GDM1 (cell line): ENCODE measurements around the gene TAF4.

Source experiments
- DNase-seq: peaks from one replicate; lab custom pipeline; 2025; lab: John Stamatoyannopoulos, UW

The TAF4 gene

DNA sequence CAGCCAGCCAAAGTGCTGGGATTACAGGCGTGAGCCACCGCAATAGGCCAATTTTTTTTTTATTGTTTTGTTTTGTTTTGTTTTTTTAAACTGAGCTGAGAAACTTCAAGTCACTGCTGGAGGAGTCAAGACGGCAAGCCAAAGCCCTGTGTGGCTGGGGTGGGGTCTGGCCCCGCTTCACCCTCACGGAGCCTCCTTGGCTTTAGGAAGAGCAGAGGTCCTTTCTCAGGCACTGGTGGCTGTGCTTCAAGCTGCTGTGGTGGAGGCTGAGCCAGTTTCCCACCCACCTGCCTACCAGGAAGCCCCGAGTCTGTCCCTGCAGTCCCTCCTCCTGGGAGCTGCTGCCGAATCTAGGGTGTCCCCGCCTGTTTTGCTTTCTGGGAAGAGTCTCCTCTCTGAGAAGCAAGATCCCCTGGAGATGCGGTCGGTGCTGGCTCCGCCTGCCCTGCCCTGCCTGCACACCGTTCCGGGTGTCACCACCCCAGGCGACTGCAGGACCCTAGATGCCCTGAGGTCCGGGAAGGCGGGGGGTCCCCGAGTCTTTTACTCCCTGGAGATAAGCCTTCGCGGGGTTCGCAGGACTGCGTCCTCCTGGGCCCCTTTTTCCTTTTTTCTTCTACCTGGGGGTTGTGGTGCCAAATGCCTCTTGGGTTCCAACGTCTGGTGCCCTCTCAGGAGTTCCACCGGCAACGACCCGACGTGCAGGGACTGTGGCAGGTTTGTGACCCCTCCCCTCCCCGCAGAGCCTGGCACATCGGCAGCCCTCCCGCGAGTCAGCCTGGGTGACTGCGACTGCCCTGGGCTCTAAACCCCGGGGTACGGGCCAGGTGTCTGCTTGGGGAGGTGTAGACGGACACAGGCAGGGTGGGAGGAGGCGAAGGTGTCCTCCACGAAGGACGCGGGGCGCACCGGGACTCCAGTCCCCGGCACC, 100.7 kb downstream of the TAF4 start:
- DNase-seq = no peak

DNA sequence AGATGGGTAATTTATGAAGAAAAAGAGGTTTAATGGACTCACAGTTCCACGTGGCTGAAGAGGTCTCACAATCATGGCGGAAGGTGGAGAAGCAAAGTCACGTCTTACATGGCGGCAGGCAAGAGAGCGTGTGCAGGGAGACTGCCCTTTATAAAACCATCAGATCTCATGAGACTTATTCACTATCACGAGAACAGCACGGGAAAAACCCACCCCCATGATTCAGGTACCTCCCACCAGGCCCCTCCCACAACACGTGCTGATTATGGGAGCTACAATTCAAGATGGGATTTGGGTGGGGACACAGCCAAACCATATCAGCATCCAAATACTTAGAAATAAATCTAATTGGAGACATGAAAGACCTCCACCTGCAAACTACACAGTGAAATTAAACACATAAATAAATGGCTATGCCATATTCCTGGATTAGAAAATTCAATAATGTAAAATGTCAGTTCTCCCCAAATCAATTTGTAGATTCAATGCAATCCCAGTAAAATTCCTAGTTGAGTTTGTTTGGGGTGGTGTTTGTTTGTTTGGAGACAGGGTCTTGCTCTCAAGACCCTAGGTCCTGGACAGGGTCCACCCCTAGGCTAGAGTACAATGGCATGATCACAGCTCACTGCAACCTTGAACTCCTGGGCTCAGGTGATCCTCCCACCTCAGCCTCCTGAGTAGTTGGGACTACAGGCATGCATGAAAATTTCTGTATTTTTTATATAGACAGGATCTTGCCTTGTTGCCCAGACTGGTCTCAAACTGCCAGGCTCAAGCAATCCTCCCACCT, 101.6 kb downstream of the TAF4 start:
- no peak for DNase-seq

DNA sequence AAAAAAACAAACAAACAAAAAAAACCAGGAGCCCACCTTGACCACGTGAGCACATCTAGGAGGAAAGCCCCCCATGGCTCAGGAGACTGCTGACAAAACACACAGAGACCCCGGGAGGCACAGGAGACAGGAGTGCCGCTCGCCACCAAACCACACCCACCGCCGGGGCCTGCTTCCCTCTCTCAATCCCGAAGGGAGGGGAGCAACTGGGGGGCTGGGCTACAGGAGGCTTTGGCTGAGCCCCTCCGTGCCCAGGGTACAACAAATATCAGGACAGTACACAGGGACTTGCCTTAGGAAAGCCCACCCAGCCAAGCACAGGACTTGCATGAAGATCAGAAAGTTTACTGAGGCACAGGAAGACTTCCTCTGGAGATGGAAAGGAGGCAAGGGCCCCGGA, 102.5 kb downstream of the TAF4 start:
- no peak for DNase-seq

DNA sequence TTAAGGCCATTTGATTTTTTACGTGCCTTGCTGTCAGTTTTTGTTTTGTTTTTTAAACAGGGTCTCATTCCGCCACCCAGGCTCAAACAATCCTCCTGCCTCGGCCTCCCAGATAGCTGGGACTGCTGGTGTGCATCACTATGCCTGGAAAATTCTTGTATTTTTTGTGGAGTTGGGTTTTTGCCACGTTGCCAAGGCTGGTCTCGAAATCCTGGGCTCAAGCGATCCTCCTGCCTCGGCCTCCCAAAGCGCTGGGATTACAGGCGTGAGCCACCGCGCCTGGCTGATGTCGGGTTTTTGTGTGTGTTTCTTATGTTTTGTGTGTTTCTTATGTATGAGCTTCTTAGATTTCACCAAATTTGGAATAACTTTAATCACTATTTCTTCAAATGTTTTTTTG, 104.8 kb downstream of the TAF4 start:
- no peak for DNase-seq

DNA sequence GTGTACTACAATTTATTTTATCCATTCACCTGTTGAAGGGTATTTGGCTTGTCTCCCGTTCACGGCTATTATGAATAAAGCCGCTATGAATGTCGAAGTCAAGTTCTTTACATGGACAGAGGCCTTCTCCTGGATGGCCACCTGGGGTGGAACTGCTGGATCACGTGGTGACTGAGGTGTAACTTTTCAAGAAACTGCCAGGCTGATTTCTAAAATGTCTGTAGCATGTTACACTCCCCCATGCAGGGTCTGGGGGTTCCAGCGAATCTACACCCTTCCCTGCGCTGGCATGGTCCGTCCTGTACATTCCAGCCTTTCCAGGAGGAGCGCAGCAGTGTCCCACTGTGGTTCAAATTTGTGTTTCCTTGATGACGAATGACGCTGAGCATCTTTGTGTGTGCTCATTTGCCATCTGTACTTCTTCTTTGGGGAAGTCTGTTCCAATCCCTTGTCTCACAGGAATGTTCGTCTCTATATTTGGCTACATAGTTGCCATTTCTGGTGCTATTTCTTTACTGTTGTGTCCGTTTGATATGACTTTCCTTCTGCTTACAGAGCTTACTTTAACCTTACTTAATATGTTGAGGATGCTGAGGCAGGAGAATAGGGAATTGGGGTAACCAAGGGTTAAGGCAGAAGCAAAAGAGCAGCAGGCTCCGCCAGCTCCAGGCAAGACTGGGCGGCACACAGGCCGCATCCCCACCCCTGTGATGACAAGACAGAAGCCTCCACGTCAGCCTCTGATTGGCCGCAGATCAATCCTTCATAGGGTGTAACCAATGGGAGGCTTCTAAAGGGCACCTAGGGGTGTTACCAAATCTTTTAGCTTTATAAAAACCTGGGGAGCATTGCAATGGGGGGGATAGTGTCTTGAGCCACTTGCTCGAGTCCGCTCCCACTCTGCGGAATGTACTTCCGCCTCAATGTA, 106.6 kb downstream of the TAF4 start:
- no peak for DNase-seq

DNA sequence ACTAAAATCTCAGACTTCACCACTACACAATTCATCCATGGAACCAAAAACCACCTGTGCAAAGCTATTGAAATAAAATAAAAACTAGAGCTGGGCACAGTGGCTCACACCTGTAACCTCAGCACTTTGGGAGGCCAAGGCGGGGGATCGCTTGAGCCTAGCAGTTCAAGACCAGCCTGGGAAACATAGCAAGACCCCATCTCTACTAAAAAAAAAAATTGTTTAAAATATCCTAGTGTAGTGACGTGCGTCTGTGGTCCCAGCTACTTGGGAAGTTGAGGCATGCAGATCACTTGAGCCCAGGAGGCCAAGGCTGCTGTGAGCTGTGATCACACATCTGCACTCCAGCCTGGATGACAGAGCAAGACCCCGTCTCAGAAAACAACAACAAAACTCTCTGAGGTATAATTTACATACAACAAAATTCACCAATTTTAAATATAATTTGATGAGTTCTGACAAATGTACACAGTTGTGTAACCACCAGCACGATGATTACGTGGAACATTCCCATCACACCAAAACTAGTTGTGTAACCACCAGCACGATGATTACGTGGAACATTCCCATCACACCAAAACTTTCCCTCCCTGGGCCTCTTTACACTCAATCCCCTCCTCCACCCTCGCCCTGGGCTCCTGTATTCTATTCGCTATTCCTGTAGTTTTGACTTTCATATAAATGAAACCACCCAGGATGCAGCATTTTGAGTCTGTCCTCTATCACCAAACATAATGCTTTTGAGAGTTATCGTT, 107.5 kb downstream of the TAF4 start:
- no peak for DNase-seq

DNA sequence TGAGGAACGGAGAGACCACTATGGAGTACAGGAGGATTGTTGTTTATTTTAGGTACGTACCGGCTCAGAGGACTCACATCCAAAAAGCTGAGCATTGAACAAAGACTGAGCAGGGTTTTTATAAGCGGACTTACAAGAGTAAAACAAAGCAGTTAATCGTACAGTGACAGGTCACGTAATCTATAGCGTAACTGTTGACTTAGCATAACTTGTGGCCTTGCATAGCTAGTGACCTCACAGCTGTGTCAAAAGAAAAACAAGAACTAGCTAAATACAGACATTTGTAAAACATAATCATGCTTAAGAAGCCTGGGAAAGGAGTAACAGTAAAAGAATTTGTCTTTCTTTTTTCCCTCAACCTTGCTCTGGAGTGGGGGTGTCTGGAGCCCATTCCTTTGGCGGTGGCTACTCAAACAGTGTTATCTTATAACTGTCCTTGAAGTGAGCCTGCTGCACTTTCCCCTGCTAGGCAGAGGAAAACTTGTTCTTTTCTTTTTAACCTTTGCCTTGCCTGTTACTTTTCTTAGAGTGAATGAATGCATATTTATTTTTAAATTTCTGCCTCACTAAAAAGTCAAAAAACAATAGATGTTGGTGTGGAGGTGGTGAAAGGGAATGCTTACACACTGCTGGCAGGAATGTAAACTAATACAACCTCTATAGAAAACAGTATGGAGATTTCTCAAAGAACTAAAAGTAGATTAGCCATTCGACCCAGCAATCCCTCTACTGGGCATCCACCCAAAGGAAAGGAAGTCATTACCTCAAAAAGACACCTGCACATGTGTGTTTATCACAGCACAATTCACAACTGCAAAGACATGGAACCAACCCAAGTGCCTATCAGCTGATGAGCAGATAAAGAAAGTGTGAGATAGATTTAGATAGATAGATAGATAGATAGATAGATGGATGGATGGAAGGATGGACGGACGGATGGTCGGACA, 109.0 kb downstream of the TAF4 start:
- no peak for DNase-seq

DNA sequence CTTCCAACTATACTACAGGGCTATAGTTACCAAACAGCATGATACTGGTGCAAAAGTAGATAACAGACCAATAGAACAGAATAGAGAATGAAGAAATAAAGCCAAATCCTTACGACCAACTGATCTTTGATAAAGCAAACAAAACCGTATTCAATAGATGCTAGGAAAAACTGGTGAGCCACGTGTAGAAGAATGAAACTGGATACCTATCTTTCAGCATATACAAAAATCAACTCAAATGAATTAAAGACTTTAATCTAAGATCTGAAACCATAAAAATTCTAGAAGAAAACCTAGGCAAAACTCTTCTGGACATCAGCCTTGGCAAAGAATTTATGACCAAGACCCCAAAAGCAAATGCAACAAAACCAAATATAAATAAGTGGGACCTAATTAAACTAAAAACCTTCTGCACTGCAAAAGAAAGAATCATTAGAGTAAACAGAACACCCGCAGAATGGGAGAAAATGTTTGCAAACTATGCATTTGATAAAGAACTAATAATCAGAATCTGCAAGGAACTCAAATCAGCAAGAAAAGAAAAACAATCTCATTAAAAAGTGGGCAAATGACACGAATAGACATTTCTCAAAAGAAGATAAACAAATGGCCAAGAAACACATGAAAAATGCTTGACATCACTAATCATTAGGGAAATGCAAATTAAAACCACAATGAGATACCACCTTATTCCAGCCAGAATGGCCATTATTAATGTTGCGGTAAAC, 109.8 kb downstream of the TAF4 start:
- DNase-seq = no peak

DNA sequence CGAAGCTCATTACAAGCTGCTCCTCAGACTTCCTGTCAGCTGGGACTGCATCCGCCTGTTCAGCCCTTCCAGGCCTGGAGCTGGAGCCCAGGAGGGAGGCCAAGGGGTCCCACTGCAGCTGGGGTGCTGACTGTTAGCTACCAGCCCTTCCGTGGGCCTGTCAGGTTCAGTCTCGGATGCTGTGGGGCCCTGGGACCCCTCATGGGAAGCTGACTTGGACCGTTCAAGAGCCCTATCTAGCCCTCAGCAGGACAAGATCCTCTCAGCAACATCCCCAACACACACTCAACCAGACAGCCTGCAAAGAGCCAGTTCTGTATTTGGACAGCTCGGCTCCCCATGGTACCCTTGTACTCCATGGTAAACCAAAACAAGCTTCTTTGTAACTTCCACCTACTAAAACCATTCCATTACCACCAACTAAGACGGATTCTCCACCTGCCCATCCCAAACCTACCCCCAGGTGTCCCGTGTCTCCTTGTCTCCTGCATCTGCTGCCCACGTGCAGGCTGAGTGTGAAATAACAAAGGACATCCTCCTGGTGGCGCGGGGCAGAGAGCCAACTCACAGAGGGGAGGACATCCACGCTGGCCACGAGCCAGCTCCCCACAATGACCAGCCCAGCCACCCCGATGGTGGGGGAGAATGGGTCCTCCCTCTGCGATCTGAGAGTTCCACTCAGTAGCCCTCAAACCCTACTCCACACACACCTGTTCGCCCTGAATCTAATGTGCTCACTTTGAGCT, 111.2 kb downstream of the TAF4 start:
- DNase-seq = no peak

DNA sequence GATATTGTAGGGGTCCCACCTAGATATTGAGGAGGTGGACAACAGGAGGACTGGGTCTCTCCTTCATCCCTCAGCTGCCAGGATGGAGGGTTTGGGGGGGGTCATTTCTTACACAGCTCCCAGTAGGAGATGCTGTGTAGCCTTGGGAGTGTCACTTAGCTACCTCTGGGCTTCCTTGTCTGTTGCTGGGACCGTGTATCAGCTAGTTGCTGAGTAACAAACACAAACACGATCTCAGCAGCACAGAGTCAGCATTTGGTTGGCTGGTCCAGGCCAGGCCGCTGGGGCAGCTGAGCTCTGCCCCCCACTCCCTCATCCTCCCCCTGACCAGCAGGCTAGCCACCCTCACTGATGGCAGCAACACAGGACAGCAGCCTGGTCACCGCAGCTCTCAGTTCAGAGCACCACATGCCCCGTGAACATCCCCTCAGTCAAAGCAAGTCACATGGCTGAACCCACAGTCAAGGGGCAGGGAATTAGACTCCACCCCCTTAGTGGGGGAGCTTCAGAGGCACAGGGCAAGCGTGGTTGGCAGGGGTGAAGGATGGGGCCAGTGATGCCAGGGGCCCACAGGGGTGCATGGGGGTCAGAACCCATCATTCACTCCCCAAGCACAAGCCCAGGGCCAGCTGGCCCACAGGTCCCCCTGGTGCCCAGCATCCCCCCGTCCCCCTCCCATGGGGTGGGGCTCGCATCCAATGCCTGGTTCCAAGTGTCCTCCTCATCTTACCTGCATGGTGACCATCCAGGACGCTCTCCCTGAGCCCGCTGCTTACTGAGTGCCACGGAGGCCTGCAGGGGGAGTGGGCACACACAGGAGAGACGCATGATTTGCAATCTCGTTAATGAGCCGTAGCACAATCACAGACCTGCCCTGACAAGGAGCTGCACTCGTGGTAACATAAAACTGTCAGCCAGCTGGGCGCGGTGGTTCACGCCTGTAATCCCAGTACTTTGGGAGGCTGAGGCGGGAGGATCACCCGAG, 112.4 kb downstream of the TAF4 start:
- no peak for DNase-seq

DNA sequence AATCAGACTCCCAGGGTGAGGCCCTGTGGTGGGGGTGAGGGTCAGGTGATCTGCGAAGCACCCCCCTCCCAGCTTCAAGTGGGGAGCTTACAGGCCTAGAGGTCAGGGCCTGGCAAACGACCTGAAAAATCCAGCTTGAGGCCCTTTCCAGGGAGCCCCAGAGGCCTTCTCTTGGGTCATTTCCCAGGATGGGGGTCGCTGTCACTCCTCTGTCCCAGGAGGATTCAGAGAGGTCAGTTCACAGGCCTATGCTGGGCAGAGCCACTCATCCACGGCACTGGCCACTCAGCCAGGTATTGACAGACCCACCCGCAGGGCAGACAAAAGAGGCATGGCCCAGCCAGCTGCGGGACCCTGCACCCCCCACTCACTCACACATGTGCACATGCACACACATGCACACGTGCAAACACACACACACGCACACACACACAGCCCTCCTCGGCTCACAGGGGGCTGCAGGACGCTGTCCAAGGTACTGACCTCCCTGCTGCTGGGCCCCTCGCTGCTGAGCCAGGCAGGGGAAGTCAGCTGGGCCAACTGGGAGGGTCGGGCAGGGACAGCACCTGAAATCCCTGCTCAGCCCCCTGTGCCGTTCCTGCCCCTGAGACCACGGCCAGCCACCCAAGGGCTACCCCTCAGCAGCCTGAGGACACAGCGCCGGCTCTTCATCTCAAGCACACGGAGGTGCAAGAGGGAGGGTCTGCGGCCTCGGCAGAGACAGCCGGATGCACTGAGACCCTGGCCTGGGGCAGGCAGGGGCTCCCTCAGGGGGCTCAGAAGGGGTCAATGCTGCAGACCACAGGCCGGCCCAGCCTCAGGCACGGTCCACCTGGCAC, 113.8 kb downstream of the TAF4 start:
- DNase-seq = no peak

DNA sequence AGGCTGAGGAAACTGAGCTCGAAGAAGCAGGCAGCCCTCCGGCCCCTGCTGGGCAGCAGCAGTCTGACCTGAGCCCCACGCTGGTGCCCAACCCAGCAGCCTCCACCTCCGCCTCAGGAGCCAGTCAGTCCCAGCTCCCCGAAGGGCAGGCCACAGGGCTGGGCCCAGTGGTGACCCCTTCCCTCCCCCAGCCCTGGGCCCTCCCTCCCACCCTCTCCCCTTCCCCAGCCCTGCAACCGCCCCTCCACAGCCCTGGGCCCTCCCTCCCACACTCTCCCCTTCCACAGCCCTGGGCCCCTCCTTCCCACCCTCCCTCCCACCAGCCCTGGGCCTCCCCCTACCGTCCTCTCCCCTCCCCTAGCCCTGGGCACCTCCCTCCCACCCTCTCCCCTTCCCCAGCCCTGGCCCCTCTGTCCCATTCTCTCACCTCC, 115.0 kb downstream of the TAF4 start:
- DNase-seq = no peak

DNA sequence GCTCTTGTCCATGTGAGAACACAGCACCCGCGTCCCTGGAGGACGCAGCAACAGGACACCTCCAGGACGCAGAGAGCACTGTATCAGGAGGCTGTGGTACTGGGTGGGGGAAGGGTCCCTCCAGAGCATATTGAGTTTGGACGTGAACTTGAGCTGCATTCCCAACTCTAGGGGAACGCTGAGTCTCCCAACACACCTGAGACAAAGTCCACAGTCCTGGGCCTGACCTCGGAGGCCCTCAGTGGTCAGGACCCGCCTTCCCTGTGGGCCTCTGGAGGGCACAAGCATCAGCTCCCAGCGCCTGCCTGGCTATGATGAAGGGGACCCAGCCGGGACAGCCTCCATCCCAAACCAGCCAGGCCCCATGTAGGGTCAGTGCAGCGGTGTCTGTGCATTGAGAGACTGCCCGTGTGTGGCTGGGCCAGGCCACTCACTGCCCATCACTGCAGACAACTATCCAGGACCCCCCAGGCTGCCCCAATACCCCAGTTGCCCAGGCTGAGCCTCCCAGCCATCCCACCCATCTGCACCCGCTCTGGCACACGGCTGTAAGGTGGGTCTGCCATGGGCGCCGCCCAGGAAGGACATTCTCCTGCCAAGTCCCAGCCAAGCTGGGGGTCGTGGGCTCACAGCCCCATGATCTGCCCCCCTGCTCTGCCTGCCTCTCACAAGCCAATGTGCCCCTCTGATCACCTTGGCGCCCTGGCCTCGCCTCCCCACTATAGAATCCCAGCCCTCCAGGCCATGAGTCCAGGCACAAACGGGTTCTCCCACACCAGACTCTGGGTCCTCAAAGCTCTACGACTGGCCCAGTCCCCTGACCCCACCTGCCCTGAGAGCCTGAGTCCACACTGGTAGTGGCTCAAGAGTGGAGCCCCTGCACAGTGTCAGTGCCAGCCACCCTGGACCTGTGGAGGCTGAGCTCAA, 115.7 kb downstream of the TAF4 start:
- DNase-seq = no peak

DNA sequence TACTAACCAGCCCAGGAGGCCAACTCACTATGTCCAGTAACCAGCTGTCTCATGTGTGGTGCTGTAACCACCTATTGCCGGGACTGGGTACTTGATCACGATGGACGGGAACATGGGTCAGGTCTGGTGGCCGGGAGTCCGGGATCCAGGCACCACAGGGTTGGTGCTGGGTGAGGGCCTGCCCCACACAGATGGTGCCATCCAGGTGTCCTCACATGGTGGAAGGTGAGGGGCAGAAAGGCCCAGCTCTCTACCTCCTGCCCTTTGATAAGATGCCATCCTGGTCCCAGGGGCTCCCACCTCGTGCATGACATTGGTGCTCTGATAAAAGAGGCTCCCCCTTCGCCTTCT, 116.3 kb downstream of the TAF4 start:
- no peak for DNase-seq

DNA sequence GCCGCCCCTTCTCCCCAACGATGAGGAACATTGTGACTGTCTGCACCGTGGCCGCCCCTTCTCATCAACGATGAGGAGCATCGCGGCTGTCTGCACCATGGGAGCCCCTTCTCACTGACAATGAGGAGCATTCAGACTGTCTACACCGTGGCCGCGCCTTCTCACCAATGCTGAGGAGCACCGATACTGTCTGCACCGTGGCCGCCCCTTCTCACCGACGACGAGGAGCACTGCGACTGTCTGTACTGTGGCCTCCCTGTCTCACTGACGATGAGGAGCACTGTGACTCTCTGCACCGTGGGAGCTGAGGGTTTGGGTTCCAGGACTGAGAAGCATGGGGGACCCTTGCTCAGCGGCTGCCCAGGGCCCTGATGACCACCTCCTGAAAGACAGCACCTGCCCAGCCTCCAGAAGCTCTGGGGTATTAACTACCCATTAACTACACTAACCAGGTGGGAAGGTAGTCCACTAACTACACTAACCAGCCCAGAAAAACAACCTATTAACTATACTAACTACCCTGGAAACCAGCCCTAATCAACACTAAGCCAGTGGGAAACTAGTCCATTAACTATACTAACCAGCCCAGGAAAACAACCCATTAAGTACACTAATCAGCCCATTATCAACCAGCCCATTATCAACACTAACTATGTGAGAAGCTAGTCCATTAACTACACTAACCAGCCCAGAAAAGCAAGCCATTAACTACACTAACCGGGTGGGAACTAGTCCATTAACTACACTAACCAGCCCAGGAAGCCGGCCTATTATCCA, 116.9 kb downstream of the TAF4 start:
- no peak for DNase-seq
